Omental fat pad (tissue), 4 donors: ENCODE data around the gene SPP1. TPM values are rescaled to one million over a fixed set of nuclear protein-coding genes. Genes with fewer than 3 reads are reported as not detected.

ENCODE experiments used
- ATAC-seq: fragments of 150-250 bp; one replicate; pipeline ENCODE4 v1.9.1; 2016; ENCODE audit warnings: mild to moderate bottlenecking, moderate library complexity; ENCODE audit not compliant: low FRiP score
- DNase-seq: peaks from one replicate; pipeline ENCODE4 v3.0.0-alpha.2; 2019; ENCODE audit warnings: low spot score
- total RNA-seq, 4 donors: library from RNA; depleted of rRNA; stranded (reverse); fragments of >200 nt; gene quantifications; one replicate each; pipeline ENCODE4 v1.1.0, GENCODE V29; 2016
- TF ChIP-seq, protein P1 (sequence below), 3 donors: fragments of 450-650 bp; IDR thresholded peaks; one replicate each; pipeline ENCODE4 v1.5.1; 2016 to 2017; ENCODE audit warnings: antibody characterized with exemption in 3 of 3, mild to moderate bottlenecking in 3 of 3, moderate library complexity in 2 of 3

SPP1 gene
- total RNA-seq, 4 donors from 2014 or later, result 7.9 to 1,073 (median 45.8) TPM

DNA sequence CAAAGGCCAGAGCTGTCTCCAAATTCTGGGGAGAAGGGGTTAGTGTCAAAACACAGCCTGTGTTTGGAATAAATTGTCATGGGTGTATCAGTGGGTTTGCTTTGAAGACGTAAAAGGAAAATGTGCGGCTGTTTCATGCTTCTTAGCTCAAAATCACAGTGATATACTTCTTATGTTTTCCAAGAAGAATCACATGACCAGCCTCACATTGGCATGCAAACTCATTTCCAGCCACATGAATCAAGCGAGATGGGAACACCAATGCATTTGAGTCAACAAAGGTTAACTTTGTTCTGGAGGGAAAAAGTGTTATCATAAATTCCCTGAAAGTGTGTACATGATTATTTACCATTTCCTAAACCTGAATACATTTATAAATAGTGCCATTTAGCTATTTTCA, 19.0 kb upstream of the SPP1 start:
- DNase-seq (no peak), ATAC-seq (no peak)
- TF ChIP-seq, protein P1, sequence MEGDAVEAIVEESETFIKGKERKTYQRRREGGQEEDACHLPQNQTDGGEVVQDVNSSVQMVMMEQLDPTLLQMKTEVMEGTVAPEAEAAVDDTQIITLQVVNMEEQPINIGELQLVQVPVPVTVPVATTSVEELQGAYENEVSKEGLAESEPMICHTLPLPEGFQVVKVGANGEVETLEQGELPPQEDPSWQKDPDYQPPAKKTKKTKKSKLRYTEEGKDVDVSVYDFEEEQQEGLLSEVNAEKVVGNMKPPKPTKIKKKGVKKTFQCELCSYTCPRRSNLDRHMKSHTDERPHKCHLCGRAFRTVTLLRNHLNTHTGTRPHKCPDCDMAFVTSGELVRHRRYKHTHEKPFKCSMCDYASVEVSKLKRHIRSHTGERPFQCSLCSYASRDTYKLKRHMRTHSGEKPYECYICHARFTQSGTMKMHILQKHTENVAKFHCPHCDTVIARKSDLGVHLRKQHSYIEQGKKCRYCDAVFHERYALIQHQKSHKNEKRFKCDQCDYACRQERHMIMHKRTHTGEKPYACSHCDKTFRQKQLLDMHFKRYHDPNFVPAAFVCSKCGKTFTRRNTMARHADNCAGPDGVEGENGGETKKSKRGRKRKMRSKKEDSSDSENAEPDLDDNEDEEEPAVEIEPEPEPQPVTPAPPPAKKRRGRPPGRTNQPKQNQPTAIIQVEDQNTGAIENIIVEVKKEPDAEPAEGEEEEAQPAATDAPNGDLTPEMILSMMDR (IDR thresholded peaks at IDR 0.05), result no peak

DNA sequence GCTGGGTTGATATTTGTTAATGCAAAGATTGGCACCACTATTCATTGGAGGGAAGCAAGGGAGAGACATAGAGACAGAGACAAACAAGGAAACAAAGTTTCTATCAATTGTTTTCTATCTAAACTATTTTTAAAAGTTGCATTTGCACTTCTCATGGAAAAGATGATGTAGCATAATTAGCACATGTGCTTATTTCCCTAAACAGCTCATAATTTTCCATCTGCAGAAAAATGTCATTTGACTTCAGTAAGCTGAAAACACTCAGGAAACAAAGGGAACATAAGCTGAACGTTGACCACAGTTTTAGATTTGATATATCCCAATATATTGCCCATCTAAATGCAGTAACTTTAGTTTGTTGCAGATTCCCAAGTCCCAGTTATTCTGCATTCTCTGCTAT, 18.5 kb upstream of the SPP1 start:
- TF ChIP-seq, protein P1 (IDR thresholded peaks at IDR 0.05), result no peak
- ATAC-seq (no peak), DNase-seq (no peak)

DNA sequence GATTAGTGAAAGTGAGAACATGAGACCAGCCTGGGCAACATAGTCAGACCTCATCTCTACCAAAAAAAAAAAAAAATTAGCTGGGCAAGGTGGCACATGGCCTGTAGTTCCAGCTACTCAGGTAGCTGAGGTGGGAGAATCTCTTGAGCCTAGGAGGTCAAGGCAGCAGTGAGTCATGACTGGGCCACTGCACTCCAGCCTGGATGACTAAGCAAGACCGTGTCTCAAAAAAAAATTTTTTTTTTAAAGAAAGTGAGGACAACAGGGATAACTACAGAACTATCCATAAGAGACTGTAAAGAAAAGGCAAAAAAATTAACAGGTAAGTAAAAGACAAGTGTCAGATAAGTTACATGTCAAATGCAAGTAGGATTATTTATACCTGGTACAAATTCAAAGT, 13.5 kb upstream of the SPP1 start:
- ATAC-seq (peak; percentile 58), DNase-seq (no peak)
- TF ChIP-seq, protein P1 (IDR thresholded peaks at IDR 0.05), result no peak

DNA sequence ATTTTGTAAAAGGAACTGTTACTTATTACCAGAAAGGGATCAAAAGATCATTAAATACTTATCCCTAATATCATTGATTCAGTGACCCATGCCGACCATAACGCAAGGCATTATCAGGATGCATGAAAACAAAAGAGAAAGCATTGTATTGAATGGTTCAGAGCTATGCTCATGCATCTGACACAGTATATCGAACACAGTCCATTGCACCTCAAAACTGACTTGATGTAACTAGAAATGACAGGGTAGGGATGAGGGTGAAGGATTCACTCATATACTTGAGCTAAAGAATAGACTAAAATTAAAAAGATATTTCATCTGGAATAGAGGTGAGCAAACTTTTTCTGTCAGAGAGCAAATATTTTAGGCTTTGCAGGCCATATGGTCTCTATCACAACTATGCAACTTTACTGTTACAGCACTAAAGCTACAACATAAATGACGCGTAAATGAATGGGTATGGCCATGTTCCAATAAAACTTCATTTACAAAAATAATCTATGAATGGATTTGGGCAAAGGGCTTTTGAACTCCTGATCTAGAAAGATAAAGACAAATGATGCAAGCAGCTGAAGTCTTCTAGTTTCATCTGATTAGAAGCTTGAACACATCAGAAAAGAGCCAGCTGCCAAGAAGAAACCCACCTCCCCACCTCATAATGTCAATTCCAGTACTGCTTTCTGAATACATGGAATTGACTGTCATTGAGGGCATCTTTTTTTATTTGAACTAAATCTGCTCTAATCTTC, 12.9 kb upstream of the SPP1 start:
- DNase-seq (no peak), ATAC-seq (no peak)
- TF ChIP-seq, protein P1 (IDR thresholded peaks at IDR 0.05), result no peak

GRCh38 chr4:87965501-87965975, 10.0 kb upstream of the SPP1 start:
- TF ChIP-seq, protein P1 (IDR thresholded peaks at IDR 0.05), result no peak
- no peak for ATAC-seq
- DNase-seq, result no peak

DNA sequence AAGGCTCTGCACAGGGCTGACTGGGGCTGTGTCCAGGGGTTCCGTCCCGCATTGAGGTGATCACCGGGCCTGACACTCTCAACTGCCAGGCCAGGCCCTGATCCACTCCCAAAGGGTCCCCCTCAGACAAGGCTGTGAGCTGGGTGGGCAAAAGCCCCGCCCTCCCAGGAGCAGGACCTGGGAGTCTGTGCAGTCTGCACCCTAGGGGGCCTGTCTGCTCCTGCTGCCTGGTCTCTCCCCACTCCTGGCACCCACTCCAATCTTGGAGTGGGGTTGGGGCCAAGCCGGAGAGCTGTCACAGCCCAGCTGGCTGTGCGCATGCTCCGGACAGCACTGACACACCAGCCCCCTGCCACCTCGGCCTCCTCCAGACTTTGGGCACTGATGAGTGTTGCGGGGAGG, 9.4 kb upstream of the SPP1 start:
- ATAC-seq, result no peak
- DNase-seq, result no peak
- TF ChIP-seq, protein P1 (IDR thresholded peaks at IDR 0.05), result no peak

DNA sequence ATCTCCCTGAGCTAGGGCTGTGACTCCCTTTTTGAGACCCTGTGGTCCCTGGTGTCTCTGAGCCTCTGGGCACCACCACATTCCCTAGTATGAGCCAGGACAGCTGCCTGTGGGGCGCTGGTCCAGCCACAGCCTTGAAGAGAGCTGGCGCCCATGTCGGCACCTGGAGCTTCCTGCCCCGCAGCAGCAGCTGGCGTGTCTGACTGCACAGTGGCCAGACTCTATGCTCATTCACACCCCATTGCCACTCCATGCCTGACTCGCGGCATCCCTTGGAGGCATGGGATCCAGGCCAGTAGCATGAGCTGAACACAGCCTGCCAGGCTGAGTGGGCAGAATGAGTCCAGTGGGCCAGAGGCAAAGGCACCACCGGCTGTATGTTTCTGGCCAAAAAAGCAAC, 8.3 kb upstream of the SPP1 start:
- DNase-seq (no peak), ATAC-seq (no peak)
- TF ChIP-seq, protein P1 (IDR thresholded peaks at IDR 0.05), result no peak
